H9 (cell line): ENCODE measurements around the gene CYP2R1. TPM values are rescaled to one million over a fixed set of nuclear protein-coding genes. Genes with fewer than 3 reads are reported as not detected.

ENCODE experiments used
- DNase-seq: peaks from one replicate; pipeline ENCODE4 v3.0.0-alpha.2; 2017
- H2AFZ ChIP-seq: one replicate; pipeline ENCODE4 v1.6.1; 2013; ENCODE audit warnings: mild to moderate bottlenecking, low read length, control low read depth, moderate library complexity
- H2AK5ac ChIP-seq: 2 replicates; pipeline ENCODE4 v1.6.1; 2013; ENCODE audit warnings: low read length, control low read depth, mixed read lengths; ENCODE audit not compliant: insufficient read length
- H2BK120ac ChIP-seq: one replicate; pipeline ENCODE4 v1.6.1; 2013; ENCODE audit warnings: low read depth, mild to moderate bottlenecking, low read length, control low read depth, inconsistent platforms; ENCODE audit not compliant: poor library complexity, severe bottlenecking
- H2BK12ac ChIP-seq: 2 replicates; pipeline ENCODE4 v1.6.1; 2013; ENCODE audit warnings: low read length, control low read depth, mixed read lengths, low read depth; ENCODE audit not compliant: insufficient read length
- H2BK15ac ChIP-seq: 2 replicates; pipeline ENCODE4 v1.6.1; 2013; ENCODE audit warnings: low read depth, low read length, control low read depth
- H2BK20ac ChIP-seq: one replicate; pipeline ENCODE4 v1.6.1; 2013; ENCODE audit warnings: low read depth, mild to moderate bottlenecking, low read length, control low read depth, inconsistent platforms; ENCODE audit not compliant: poor library complexity, severe bottlenecking
- H2BK5ac ChIP-seq: 2 replicates; pipeline ENCODE4 v1.6.1; 2013; ENCODE audit warnings: low read length, control low read depth, mixed read lengths; ENCODE audit not compliant: insufficient read length
- H3K14ac ChIP-seq: 2 replicates; pipeline ENCODE4 v1.6.1; 2013; ENCODE audit warnings: low read length, control low read depth; ENCODE audit not compliant: insufficient read depth
- H3K18ac ChIP-seq: 2 replicates; pipeline ENCODE4 v1.6.1; 2013; ENCODE audit warnings: low read depth, mild to moderate bottlenecking, mixed read lengths, low read length, control low read depth; ENCODE audit not compliant: insufficient read length
- H3K23ac ChIP-seq: 2 replicates; pipeline ENCODE4 v1.6.1; 2013; ENCODE audit warnings: low read length, control low read depth, mixed read lengths, low read depth; ENCODE audit not compliant: insufficient read length
- H3K23me2 ChIP-seq: 2 replicates; pipeline ENCODE4 v1.6.1; 2013; ENCODE audit warnings: low read depth, mild to moderate bottlenecking, mixed read lengths, low read length, control low read depth; ENCODE audit not compliant: insufficient read length, poor library complexity, severe bottlenecking
- H3K27ac ChIP-seq: 2 replicates; pipeline ENCODE4 v1.5.1; 2013; ENCODE audit warnings: low read length, control low read depth, mixed read lengths, low read depth; ENCODE audit not compliant: insufficient read length
- H3K27me3 ChIP-seq: 2 replicates; pipeline ENCODE4 v1.6.1; 2013; ENCODE audit warnings: low read length, control low read depth, inconsistent platforms; ENCODE audit not compliant: insufficient read depth
- H3K4ac ChIP-seq: 2 replicates; pipeline ENCODE4 v1.6.1; 2013; ENCODE audit warnings: low read depth, mild to moderate bottlenecking, control low read depth, inconsistent platforms, low read length, moderate library complexity
- H3K4me1 ChIP-seq: 2 replicates; pipeline ENCODE4 v1.6.1; 2013; ENCODE audit warnings: low read length, control low read depth, inconsistent platforms; ENCODE audit not compliant: insufficient read depth
- H3K4me2 ChIP-seq: 2 replicates; pipeline ENCODE4 v1.6.1; 2013; ENCODE audit warnings: low read length, control low read depth, mixed read lengths; ENCODE audit not compliant: insufficient read length, insufficient read depth
- H3K56ac ChIP-seq: 2 replicates; pipeline ENCODE4 v1.6.1; 2013; ENCODE audit warnings: low read depth, mild to moderate bottlenecking, mixed read lengths, low read length, control low read depth; ENCODE audit not compliant: insufficient read length
- H3K79me1 ChIP-seq: 2 replicates; pipeline ENCODE4 v1.6.1; 2013; ENCODE audit warnings: low read depth, mild to moderate bottlenecking, moderate library complexity, low read length, control low read depth, inconsistent platforms; ENCODE audit not compliant: insufficient read depth, poor library complexity, severe bottlenecking
- H3K79me2 ChIP-seq: 2 replicates; pipeline ENCODE4 v1.6.1; 2013; ENCODE audit warnings: low read length, control low read depth, inconsistent platforms; ENCODE audit not compliant: insufficient read depth
- H3K9ac ChIP-seq: 2 replicates; pipeline ENCODE4 v1.6.1; 2013; ENCODE audit warnings: low read length, control low read depth, mixed read lengths; ENCODE audit not compliant: insufficient read length; ENCODE audit errors: extremely low read depth
- H3K9me3 ChIP-seq: one replicate; pipeline ENCODE4 v1.6.1; 2013; ENCODE audit warnings: low read depth, low read length, inconsistent platforms; ENCODE audit not compliant: control insufficient read depth
- H3T11ph ChIP-seq: one replicate; pipeline ENCODE4 v1.6.1; 2013; ENCODE audit warnings: mild to moderate bottlenecking, low read length, control low read depth, inconsistent platforms
- H4K20me1 ChIP-seq: one replicate; pipeline ENCODE4 v1.6.1; 2013; ENCODE audit not compliant: control insufficient read depth, insufficient read length, insufficient read depth
- H4K5ac ChIP-seq: 2 replicates; pipeline ENCODE4 v1.6.1; 2013; ENCODE audit warnings: low read depth, mild to moderate bottlenecking, mixed read lengths, low read length, control low read depth; ENCODE audit not compliant: insufficient read length
- H4K8ac ChIP-seq: replicated peaks from 2 replicates; pipeline ENCODE4 v1.6.1; 2013; ENCODE audit warnings: low read length, control low read depth, mixed read lengths, low read depth; ENCODE audit not compliant: insufficient read length
- H4K91ac ChIP-seq: 2 replicates; pipeline ENCODE4 v1.6.1; 2013; ENCODE audit warnings: low read depth, mild to moderate bottlenecking, moderate library complexity, mixed read lengths, low read length, control low read depth; ENCODE audit not compliant: insufficient read length
- H3K27ac Mint-ChIP-seq, 3 experiments: 2 replicates in 2 of 3; 3 replicates in 1 of 3; pipeline ENCODE4 v1.8.0; 2020 to 2021; ENCODE audit warnings: mixed read lengths in 3 of 3, mild to moderate bottlenecking in 1 of 3, moderate library complexity in 1 of 3
- H3K27me3 Mint-ChIP-seq: 2 replicates; pipeline ENCODE4 v1.8.0; 2021; ENCODE audit warnings: low read depth, mild to moderate bottlenecking, moderate library complexity, mixed read lengths
- H3K36me3 Mint-ChIP-seq, 3 experiments: 2 replicates in 2 of 3; 3 replicates in 1 of 3; pipeline ENCODE4 v1.8.0; 2020 to 2021; ENCODE audit warnings: low read depth in 3 of 3, mixed read lengths in 3 of 3; ENCODE audit not compliant: insufficient read depth in 1 of 3
- H3K4me1 Mint-ChIP-seq, 2 experiments: 2 replicates each; pipeline ENCODE4 v1.8.0; 2020; ENCODE audit warnings: mixed read lengths in 2 of 2
- H3K4me3 Mint-ChIP-seq, 2 experiments: 2 replicates in 1 of 2; 3 replicates in 1 of 2; pipeline ENCODE4 v1.8.0; 2020 to 2021; ENCODE audit warnings: mild to moderate bottlenecking in 2 of 2, mixed read lengths in 2 of 2, moderate library complexity in 1 of 2
- H3K9me3 Mint-ChIP-seq, 2 experiments: 2 replicates in 1 of 2; 3 replicates in 1 of 2; pipeline ENCODE4 v1.8.0; 2020; ENCODE audit warnings: mild to moderate bottlenecking in 2 of 2, mixed read lengths in 2 of 2, moderate library complexity in 1 of 2
- CTCF ChIP-seq: fragments of 200-600 bp; sonication (generic); conservative IDR thresholded peaks from 3 replicates; pipeline ENCODE4 v1.8.0; 2021; ENCODE audit warnings: antibody characterized with exemption, mild to moderate bottlenecking
- WGBS: extraction: QIAGEN DNeasy Blood & Tissue Kit; methylation state at CpG from one replicate; pipeline ENCODE4 v1.1.7; 2013; ENCODE audit warnings: missing lambda C conversion rate, low lambda C conversion rate, mixed read lengths; ENCODE audit not compliant: insufficient read length; ENCODE audit errors: extremely low coverage; 5-methylcytosine and 5-hydroxymethylcytosine counted together
- total RNA-seq: library from RNA; stranded (reverse); gene quantifications from 2 replicates; pipeline ENCODE4 v1.2.1, GENCODE V29; 2021

CYP2R1 gene
- total RNA-seq, 1 experiment from 2014 or later: 10.3 TPM

- no peaks in the 10 kb centered on the region for H3K9me3 ChIP-seq
- DNase-seq: no peak
- H3K79me2 ChIP-seq: no peaks in the 10 kb centered on the region
- no peak for TF ChIP-seq CTCF
- H3K27me3 ChIP-seq: no peaks in the 10 kb centered on the region
- no peaks in the 10 kb centered on the region for H3K23me2 ChIP-seq
- H3K79me1 ChIP-seq: no peaks in the 10 kb centered on the region
- no peak overlapping the region for H4K5ac ChIP-seq
- H3K4me1 ChIP-seq: no peaks in the 10 kb centered on the region
- no peak overlapping the region for H2AFZ ChIP-seq
- no peak overlapping the region for H2BK20ac ChIP-seq
- H4K91ac ChIP-seq: no peak overlapping the region
- H3K9ac ChIP-seq: no peak overlapping the region
- H3K27ac ChIP-seq: no peak overlapping the region
- H3K4ac ChIP-seq: no peak overlapping the region
- H2BK15ac ChIP-seq: no peak overlapping the region
- Mint-ChIP-seq H3K4me1 (no peaks in the 10 kb centered on the region), H3K4me3 (no peak overlapping the region), H3K27me3 (no peaks in the 10 kb centered on the region), H3K36me3 (peaks cover 0 to 3% (median 0%) of the 10 kb centered on the region in 3 experiments; a peak in 1 of 7 replicates), H3K9me3 (no peaks in the 10 kb centered on the region), H3K27ac (no peak overlapping the region)
- H3K56ac ChIP-seq: no peak overlapping the region
- no peak overlapping the region for H2BK5ac ChIP-seq
- no peak overlapping the region for H3T11ph ChIP-seq
- no peaks in the 10 kb centered on the region for H4K20me1 ChIP-seq
- WGBS: no CpG with 5 or more reads among the region's 1 CpG
- H3K14ac ChIP-seq: no peak overlapping the region
- H3K4me2 ChIP-seq: no peak overlapping the region
- H3K23ac ChIP-seq: no peak overlapping the region
- no peak overlapping the region for H2AK5ac ChIP-seq
- no peak overlapping the region for H3K18ac ChIP-seq
- H2BK12ac ChIP-seq: no peak overlapping the region
- H4K8ac ChIP-seq: no peak overlapping the region
- no peak overlapping the region for H2BK120ac ChIP-seq
Measured at GRCh38 chr11:14855890-14856289, 36.1 kb downstream of the CYP2R1 start.
